Stimulated activated CD4-positive, alpha-beta T cell treated with anti-CD3 and anti-CD28 coated beads, Interleukin-2, amount 100 ng/mL, for 4 hours (primary cell): ENCODE results near the gene ATXN1L.
"Not testable (repeated sequence)": the region's sequence is repeated elsewhere in the genome, so short reads cannot be mapped to it uniquely, and the experiment has no call there.

Source experiments
- DNase-seq: peaks from one replicate; pipeline ENCODE4 v3.0.0-alpha.2; 2020; ENCODE audit warnings: low read depth

ATXN1L gene

GRCh38 chr16:71894921-71895678, 49.3 kb downstream of the ATXN1L start, which contains the start of gene IST1:
Gene IST1, plus strand, starts transcription at chr16:71895531. Its CDS starts 20,110 bp downstream, at chr16:71915641.
- DNase-seq, result peak; percentile 98

GRCh38 chr16:71895679-71896365, 50.0 kb downstream of the ATXN1L start:
- no peak for DNase-seq

DNA sequence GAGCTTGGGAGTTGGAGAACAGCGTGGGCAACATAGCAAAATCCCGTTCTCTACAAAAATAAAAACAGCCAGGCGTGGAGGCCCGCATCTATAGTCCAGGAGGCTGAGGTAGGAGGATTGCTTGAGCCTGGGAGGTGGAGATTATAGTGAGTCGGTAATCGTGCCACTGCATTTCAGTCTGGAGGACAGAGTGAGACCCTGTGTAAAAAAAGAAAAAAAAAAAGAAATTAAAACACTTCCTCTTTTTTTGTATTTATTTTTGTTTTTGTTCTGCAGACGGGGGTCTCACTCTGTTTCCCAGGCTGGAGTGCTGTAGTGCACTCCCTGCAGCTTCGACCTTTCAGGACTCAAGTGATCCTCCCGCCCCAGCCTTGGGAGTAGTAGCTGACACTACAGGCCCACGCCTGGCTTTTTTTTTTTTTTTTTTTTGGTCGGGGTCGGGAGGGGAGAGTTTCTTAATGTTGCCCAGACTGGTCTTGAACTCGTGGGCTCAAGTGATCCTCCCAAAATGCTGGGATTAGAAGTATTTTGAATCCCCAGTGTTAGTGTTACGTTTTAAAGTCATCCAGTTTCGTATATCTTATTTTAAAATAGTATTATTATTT, 51.1 kb downstream of the ATXN1L start:
- no peak for DNase-seq

DNA sequence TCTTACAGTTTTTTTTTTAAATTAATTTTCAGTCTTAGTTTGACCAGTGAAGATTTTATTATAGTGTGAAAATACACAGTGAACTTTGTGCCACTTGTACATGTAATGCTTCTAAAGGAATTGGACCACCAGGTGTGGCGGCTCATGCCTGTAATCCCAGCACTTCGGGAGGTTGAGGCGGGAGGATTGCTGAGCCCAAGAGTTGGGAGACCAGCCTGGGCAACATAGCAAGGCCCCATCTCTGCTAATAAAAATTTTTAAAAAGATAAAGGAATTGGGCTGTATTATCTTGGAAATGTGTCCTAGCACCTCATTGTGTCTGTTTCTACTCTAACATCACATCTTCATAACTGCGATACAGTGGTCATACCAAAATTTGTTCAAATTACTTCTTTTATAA, 53.4 kb downstream of the ATXN1L start:
- DNase-seq, result no peak

DNA sequence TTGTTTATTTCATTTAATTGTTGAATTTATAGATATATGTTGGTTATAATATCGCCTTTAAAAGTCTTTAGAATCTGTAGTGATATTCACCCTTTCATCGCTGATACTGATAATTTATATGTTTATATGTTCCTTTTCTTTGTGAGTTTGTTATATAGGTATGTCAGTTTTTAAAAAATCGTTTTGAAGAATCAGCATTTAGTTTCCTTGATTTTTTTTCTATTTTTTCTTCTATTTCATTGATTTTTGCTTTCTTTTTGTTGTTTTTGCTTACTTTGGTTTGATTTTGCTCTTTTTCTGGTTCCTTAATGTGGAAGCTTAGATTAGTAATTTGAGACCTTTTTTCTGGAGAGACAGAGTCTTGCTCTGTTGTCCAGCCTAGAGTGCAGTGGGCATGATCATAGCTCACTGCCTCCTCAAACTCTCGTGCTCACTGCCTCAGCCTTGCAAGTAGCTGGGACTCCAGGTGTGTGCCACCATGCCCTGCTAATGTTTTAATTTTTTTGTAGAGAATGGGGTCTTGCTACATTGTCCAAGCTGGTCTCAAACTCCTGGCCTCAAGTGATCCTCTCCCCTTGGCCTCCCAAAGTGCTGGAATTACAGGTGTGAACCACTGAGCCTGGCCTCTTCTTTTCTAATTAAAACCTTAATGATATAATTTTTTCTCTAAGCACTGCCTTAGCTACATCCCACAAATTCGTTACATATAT, 57.0 kb downstream of the ATXN1L start:
- no peak for DNase-seq

DNA sequence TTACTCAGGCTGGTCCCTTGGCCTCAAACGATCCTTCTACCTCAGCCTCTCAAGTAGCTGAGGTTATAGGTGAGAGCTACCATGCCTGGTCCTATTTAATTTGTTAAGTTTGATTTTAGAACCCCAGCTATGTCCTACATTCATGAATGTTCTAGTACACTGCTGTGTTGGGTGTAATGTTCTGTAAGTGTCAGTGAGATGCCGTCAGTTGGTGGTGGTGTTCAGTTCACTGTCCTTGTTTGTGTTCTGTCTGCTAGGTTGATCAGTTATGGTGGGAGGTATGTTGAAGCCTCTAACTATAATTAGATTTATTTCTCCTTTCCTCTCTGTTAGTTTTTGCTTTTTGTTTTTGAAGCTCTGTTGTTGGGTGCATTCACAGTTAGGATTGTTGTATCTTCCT, 57.8 kb downstream of the ATXN1L start:
- DNase-seq, result no peak

DNA sequence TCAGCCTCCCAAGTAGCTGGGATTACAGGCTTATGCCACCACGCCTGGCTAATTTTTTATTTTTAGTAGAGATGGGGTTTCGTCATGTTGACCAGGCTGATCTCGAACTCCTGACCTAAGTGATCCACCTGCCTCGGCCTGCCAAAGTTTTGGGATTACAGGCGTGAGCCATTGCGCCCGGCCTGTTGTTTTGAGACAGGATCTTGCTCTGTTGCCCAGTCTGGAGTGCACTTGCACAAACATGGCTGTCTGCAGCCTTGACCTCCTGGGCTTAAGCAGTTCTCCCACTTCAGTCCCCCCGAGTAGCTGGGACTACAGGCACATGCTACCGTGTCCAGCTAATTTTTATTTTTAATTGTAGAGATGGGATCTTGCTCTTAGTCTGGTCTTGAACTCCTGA, 58.5 kb downstream of the ATXN1L start:
- no peak for DNase-seq

DNA sequence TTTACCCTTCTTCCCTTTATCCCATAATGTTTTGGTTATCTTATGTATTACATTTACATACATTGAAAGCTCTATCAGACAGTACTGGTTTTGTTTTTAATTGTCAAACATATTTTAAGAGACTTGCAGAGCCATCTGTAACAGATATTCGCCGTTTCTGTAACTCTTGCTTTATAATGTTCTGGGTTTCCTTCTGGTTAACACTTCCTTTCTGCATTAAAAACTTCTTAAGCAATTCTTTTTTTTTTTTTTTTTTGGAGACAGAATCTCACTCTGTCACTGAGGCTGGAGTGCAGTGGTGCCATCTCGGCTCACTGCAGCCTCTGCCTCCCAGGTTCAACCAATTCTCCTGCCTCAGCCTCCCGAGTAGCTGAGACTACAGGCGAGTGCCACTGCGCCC, 60.0 kb downstream of the ATXN1L start:
- not testable (repeated sequence) for DNase-seq
